Colonic mucosa (tissue), 4 donors: ENCODE data around the gene MYH9. TPM values are rescaled to one million over a fixed set of nuclear protein-coding genes. Genes with fewer than 3 reads are reported as not detected.
"Not testable (repeated sequence)": the region's sequence is repeated elsewhere in the genome, so short reads cannot be mapped to it uniquely, and the experiment has no call there.

Source experiments
- DNase-seq: peaks from one replicate; pipeline ENCODE4 v3.0.0-alpha.2; 2020
- H3K27ac ChIP-seq: fragments of 200-600 bp; one replicate; pipeline ENCODE4 v1.8.0; 2021
- H3K27me3 ChIP-seq: fragments of 200-600 bp; one replicate; pipeline ENCODE4 v1.8.0; 2021
- H3K36me3 ChIP-seq: fragments of 200-600 bp; one replicate; pipeline ENCODE4 v1.8.0; 2021
- H3K4me1 ChIP-seq: fragments of 200-600 bp; one replicate; pipeline ENCODE4 v1.8.0; 2021; ENCODE audit warnings: mild to moderate bottlenecking
- H3K4me3 ChIP-seq: fragments of 200-600 bp; one replicate; pipeline ENCODE4 v1.8.0; 2021
- H3K9ac ChIP-seq, 2 donors: one replicate each; pipeline ENCODE4 v1.7.0; 2013; ENCODE audit warnings: control low read depth in 2 of 2, low read depth in 2 of 2, low read length in 2 of 2
- H3K9me3 ChIP-seq: fragments of 200-600 bp; one replicate; pipeline ENCODE4 v1.8.0; 2021
- intact Hi-C: fragments of 100-400 bp; cut with DNase I; formaldehyde crosslinking; loops from one replicate; pipeline ENCODE4 v1.14.1; 2022
- total RNA-seq, 2 donors: library from RNA; stranded (reverse); fragmentation: NEBNext Ultra II Directional in 1 of 2; extraction: Animal tissue kit (Norgen Biotek cat#: 25700) in 1 of 2; gene quantifications; one replicate each; pipeline ENCODE4 v1.2.1, GENCODE V29; 2021
- TF ChIP-seq, protein P1 (sequence below): fragments of 200-600 bp; IDR thresholded peaks from one replicate; pipeline ENCODE4 v1.8.0; 2022; ENCODE audit warnings: antibody characterized with exemption, mild to moderate bottlenecking
- donor health status: healthy.
- donor health status: DM: no; HTN: no; CAD: no.
- donor health status: DM: no; HTN: no; CAD: no.

MYH9 gene
- total RNA-seq, 2 donors from 2014 or later = 711 to 719 TPM

DNA sequence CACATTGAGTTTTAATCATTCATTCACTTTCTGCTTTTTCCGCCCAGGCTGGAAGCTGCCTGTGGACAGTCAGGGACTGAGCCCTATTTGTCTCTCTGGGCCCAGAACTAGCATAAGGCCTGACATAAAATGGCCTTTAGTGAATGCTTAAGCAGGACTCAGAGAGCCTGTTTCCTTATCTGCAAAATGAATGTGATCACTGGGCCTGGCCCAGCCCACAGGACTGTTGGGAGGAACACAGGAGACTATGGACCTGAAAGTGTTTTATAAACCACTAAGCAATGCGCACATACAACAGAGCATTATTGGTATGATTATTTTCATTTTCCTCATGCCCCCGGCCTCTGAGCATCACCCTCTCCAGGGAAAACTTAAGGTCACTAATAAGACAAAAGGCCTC is 3.9 kb upstream of the MYH9 start:
- intact Hi-C loops = no loop called here
- peaks cover 12% of the 10 kb centered on the region for H3K4me1 ChIP-seq
- peak overlapping the region; percentile 71 for H3K27ac ChIP-seq
- no peak overlapping the region for H3K4me3 ChIP-seq
- H3K9ac ChIP-seq = peak overlapping the region in 1 of 2 donors; percentile 7
- TF ChIP-seq, protein P1, sequence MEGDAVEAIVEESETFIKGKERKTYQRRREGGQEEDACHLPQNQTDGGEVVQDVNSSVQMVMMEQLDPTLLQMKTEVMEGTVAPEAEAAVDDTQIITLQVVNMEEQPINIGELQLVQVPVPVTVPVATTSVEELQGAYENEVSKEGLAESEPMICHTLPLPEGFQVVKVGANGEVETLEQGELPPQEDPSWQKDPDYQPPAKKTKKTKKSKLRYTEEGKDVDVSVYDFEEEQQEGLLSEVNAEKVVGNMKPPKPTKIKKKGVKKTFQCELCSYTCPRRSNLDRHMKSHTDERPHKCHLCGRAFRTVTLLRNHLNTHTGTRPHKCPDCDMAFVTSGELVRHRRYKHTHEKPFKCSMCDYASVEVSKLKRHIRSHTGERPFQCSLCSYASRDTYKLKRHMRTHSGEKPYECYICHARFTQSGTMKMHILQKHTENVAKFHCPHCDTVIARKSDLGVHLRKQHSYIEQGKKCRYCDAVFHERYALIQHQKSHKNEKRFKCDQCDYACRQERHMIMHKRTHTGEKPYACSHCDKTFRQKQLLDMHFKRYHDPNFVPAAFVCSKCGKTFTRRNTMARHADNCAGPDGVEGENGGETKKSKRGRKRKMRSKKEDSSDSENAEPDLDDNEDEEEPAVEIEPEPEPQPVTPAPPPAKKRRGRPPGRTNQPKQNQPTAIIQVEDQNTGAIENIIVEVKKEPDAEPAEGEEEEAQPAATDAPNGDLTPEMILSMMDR = no peak
- no peaks in the 10 kb centered on the region for H3K36me3 ChIP-seq
- H3K27me3 ChIP-seq = no peaks in the 10 kb centered on the region
- H3K9me3 ChIP-seq = no peaks in the 10 kb centered on the region
- no peak for DNase-seq

DNA sequence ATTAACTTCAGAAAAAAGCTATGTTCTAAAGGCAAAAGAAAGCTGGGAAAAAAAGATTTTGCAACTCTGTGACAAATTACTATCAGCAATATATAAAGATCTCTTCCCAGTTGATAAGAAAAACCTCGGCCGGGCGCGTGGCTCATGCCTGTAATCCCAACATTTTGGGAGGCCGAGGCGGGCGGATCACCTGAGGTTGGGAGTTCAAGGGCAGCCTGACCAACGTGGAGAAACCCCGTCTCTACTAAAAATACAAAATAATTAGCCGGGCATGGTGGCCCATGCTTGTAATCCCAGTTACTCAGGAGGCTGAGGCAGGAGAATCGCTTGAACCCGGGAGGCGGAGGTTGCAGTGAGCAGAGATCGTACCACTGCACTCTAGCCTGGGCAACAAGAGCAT is 1.4 kb upstream of the MYH9 start:
- H3K4me1 ChIP-seq, H3K9me3 ChIP-seq, intact Hi-C loops, DNase-seq, H3K4me3 ChIP-seq, H3K36me3 ChIP-seq, H3K27me3 ChIP-seq: not testable (repeated sequence)
- peak overlapping the region in 1 of 2 donors; percentile 94 for H3K9ac ChIP-seq
- peak overlapping the region; percentile 98 for H3K27ac ChIP-seq

DNA sequence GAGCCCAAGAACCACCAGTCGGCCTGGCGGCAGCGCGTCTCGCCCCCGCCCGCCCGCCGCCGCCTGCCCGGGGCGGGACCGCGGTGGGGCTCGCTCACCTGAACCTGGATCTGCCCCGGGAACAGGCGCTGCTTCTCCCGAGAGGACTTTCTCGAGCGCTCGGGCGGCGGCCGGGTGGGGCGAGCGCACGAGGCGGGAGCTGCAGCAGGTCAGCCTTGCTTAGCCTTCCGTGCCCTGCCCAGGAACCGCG is 133 bp downstream of the MYH9 start:
- no peak for DNase-seq
- Histone ChIP-seq H3K9ac (peak overlapping the region; percentile 94 to 95), H3K27ac (peak overlapping the region; percentile 98), H3K27me3 (no peaks in the 10 kb centered on the region), H3K36me3 (no peaks in the 10 kb centered on the region), H3K4me1 (peaks cover 13% of the 10 kb centered on the region), H3K9me3 (no peaks in the 10 kb centered on the region), H3K4me3 (peak overlapping the region; percentile 93)
- TF ChIP-seq, protein P1 = no peak
- intact Hi-C loops = no loop called here

DNA sequence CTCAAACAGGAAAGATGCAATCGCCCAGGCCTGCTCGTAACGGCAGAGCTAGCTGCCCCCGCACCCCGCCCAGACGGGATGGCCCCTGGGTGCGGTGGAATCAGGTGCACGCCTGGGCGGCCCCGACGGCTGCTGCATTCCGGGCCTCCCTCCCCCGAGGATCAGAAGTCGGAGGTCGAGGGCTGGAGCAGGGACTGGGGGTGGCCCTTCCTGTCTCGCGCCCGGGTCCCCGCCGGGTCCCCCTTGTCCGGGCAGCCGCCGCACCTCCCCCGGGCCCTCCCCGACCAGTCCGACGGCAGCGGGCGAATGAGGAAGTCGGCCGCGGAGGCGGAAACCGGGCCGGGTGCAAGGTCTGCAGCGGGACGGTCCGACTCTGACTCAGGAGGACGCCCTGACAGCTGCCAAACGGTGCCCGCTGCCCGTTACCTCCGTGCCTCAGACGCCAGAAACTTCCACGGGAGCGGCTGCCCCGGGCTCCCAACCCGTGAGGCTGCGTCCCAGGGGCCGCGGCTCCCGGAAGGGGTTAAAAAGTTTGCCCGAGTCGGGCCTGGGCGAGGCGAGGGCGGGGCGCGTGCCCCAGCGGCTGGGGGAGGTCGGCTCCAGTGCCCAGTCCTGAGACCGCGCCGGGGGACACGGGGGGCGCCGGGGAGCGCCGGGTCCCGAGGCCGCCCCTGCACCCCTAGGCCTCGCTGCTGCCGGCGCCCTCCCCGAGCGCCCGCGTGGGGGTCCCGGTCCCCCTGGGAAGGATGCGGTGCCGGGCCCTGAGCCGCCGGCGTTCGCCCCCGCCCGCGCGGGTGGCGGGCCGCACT is 663 bp downstream of the MYH9 start:
- no peaks in the 10 kb centered on the region for H3K36me3 ChIP-seq
- H3K4me1 ChIP-seq = peaks cover 17% of the 10 kb centered on the region
- H3K9me3 ChIP-seq = no peaks in the 10 kb centered on the region
- no peaks in the 10 kb centered on the region for H3K27me3 ChIP-seq
- peak overlapping the region; percentile 94 to 95 for H3K9ac ChIP-seq
- DNase-seq = peak; percentile 78
- H3K4me3 ChIP-seq = peak overlapping the region; percentile 93
- intact Hi-C loops = no loop called here
- TF ChIP-seq, protein P1 = no peak
- peak overlapping the region; percentile 98 for H3K27ac ChIP-seq

DNA sequence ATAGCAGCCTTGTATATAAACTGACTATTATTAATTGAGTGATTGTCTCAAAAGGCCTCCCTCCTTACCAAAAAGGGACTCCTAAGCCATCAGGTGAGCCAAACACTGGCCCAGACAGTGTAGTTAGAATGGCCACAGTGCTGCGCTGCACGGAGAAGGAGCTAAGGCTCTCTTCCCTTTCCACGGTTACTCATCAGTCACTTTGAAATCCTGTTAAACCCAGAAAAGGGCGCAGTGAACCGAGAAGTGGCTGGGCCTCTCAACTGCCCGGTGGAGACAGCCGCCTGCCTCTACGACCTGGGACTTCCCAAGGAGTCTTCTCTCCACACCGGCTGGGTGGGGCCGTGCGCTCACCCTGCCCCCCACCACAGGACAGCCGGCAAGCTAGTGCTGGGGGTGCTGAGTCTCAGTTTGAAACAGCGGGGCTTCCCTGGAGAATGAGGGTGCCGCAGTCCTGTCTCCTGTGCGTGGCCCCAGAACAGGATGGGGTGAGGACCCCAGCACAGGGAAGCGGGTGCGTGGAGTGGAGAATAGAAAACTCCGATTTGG is 1.3 kb downstream of the MYH9 start:
- Histone ChIP-seq H3K4me1 (peaks cover 13% of the 10 kb centered on the region), H3K27me3 (no peaks in the 10 kb centered on the region), H3K9me3 (no peaks in the 10 kb centered on the region), H3K27ac (peak overlapping the region; percentile 98), H3K9ac (peak overlapping the region; percentile 94 to 95), H3K36me3 (no peaks in the 10 kb centered on the region), H3K4me3 (peak overlapping the region; percentile 93)
- intact Hi-C loops = no loop called here
- DNase-seq = peak; percentile 71
- TF ChIP-seq, protein P1 = no peak
